MM.1S (cell line): ENCODE data around the gene PCP4.
A peak's percentile ranks its signal among the peaks of the same experiment; 100 is the strongest.

ENCODE experiments used
- DNase-seq: peaks from one replicate; pipeline ENCODE4 v3.0.0-alpha.2; 2015
- H2AFZ ChIP-seq: fragments of 300-600 bp; sonication (generic); 2 replicates; pipeline ENCODE4 v1.6.0; 2016; ENCODE audit warnings: antibody characterized with exemption, low read length
- H3F3A ChIP-seq: fragments of 300-600 bp; sonication (generic); 2 replicates; pipeline ENCODE4 v1.6.1; 2016; ENCODE audit warnings: mild to moderate bottlenecking, antibody characterized with exemption, low read length, moderate library complexity, mixed read lengths; ENCODE audit not compliant: insufficient read depth
- H3K27ac ChIP-seq: fragments of 300-600 bp; sonication (generic); 2 replicates; pipeline ENCODE4 v1.5.1; 2016; ENCODE audit warnings: mild to moderate bottlenecking, low read length
- H3K27me3 ChIP-seq: fragments of 300-600 bp; sonication (generic); replicated peaks from 2 replicates; pipeline ENCODE4 v1.6.0; 2016; ENCODE audit warnings: low read length; ENCODE audit not compliant: insufficient read depth
- H3K36me3 ChIP-seq: fragments of 300-600 bp; sonication (generic); replicated peaks from 2 replicates; pipeline ENCODE4 v1.6.1; 2016; ENCODE audit warnings: mild to moderate bottlenecking, low read length, mixed read lengths; ENCODE audit not compliant: insufficient read depth
- H3K4me1 ChIP-seq: fragments of 300-600 bp; sonication (generic); 2 replicates; pipeline ENCODE4 v1.6.1; 2016; ENCODE audit warnings: low read length, mixed read lengths
- H3K4me2 ChIP-seq: fragments of 300-600 bp; sonication (generic); 2 replicates; pipeline ENCODE4 v1.6.0; 2016; ENCODE audit warnings: low read depth, low read length
- H3K4me3 ChIP-seq: fragments of 300-600 bp; sonication (generic); 2 replicates; pipeline ENCODE4 v1.5.1; 2016; ENCODE audit warnings: low read length, mixed read lengths
- H3K79me2 ChIP-seq: fragments of 300-600 bp; sonication (generic); 2 replicates; pipeline ENCODE4 v1.6.1; 2016; ENCODE audit warnings: mixed run types, low read length, mixed read lengths
- H3K9ac ChIP-seq: fragments of 300-600 bp; sonication (generic); 2 replicates; pipeline ENCODE4 v1.6.1; 2016; ENCODE audit warnings: low read length, mixed read lengths
- H3K9me2 ChIP-seq: fragments of 300-600 bp; sonication (generic); replicated peaks from 2 replicates; pipeline ENCODE4 v1.6.1; 2016; ENCODE audit warnings: mild to moderate bottlenecking, low read length, mixed read lengths; ENCODE audit not compliant: insufficient read depth
- H3K9me3 ChIP-seq: fragments of 300-600 bp; sonication (generic); replicated peaks from 2 replicates; pipeline ENCODE4 v1.6.1; 2016; ENCODE audit warnings: mild to moderate bottlenecking, low read length, mixed read lengths; ENCODE audit not compliant: insufficient read depth
- H4K20me1 ChIP-seq: fragments of 300-600 bp; sonication (generic); 2 replicates; pipeline ENCODE4 v1.6.1; 2016; ENCODE audit warnings: mild to moderate bottlenecking, low read length, moderate library complexity, mixed read lengths; ENCODE audit not compliant: insufficient read depth
- EZH2 ChIP-seq: fragments of 300-600 bp; sonication (generic); optimal IDR thresholded peaks from 2 replicates; pipeline ENCODE3; 2017; ENCODE audit warnings: low read depth, mild to moderate bottlenecking, antibody characterized with exemption, low read length, mixed read lengths
- EZH2phosphoT487 ChIP-seq: fragments of 300-600 bp; sonication (generic); IDR thresholded peaks from 2 replicates; pipeline ENCODE4 v1.6.1; 2018; ENCODE audit warnings: antibody characterized with exemption, low read length
- TF ChIP-seq, protein P1 (sequence below): fragments of 300-600 bp; sonication (generic); IDR thresholded peaks from 2 replicates; pipeline ENCODE4 v1.5.1; 2016; ENCODE audit warnings: antibody characterized with exemption, low read length, mixed read lengths

The PCP4 gene

GRCh38 chr21:39927304-39927886 lies 60.2 kb downstream of the PCP4 start:
- Histone ChIP-seq H3F3A (peaks cover 29% of the 10 kb centered on the region), H3K9me2 (no peaks in the 10 kb centered on the region), H3K4me3 (no peak overlapping the region), H3K27me3 (no peaks in the 10 kb centered on the region), H3K36me3 (0 out of 2 replicates have a peak, but pooled peaks cover 13% of the 10 kb centered on the region), H4K20me1 (no peaks in the 10 kb centered on the region), H2AFZ (no peak overlapping the region), H3K4me2 (no peak overlapping the region), H3K9me3 (no peaks in the 10 kb centered on the region), H3K79me2 (peaks cover 73% of the 10 kb centered on the region), H3K4me1 (peaks cover 65% of the 10 kb centered on the region), H3K27ac (no peak overlapping the region), H3K9ac (no peak overlapping the region)
- no peak for DNase-seq
- TF ChIP-seq EZH2 (no peak), EZH2phosphoT487 (no peak)
- TF ChIP-seq, protein P1, sequence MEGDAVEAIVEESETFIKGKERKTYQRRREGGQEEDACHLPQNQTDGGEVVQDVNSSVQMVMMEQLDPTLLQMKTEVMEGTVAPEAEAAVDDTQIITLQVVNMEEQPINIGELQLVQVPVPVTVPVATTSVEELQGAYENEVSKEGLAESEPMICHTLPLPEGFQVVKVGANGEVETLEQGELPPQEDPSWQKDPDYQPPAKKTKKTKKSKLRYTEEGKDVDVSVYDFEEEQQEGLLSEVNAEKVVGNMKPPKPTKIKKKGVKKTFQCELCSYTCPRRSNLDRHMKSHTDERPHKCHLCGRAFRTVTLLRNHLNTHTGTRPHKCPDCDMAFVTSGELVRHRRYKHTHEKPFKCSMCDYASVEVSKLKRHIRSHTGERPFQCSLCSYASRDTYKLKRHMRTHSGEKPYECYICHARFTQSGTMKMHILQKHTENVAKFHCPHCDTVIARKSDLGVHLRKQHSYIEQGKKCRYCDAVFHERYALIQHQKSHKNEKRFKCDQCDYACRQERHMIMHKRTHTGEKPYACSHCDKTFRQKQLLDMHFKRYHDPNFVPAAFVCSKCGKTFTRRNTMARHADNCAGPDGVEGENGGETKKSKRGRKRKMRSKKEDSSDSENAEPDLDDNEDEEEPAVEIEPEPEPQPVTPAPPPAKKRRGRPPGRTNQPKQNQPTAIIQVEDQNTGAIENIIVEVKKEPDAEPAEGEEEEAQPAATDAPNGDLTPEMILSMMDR: no peak

GRCh38 chr21:39932335-39932734 lies 65.1 kb downstream of the PCP4 start:
- TF ChIP-seq, protein P1: no peak
- no peak for TF ChIP-seq EZH2phosphoT487
- Histone ChIP-seq H3K36me3 (0 out of 2 replicates have a peak, but pooled peaks cover 9% of the 10 kb centered on the region), H3K9ac (peak overlapping the region; percentile 48), H2AFZ (no peak overlapping the region), H3K4me3 (peak overlapping the region; percentile 18), H3K9me2 (no peaks in the 10 kb centered on the region), H3F3A (peaks cover 60% of the 10 kb centered on the region), H3K27me3 (no peaks in the 10 kb centered on the region), H3K4me1 (peaks cover 90% of the 10 kb centered on the region), H3K79me2 (peaks cover 53% of the 10 kb centered on the region), H4K20me1 (no peaks in the 10 kb centered on the region), H3K27ac (peak overlapping the region; percentile 90), H3K9me3 (no peaks in the 10 kb centered on the region), H3K4me2 (peak overlapping the region; percentile 66)
- DNase-seq: peak; percentile 57

GRCh38 chr21:39934895-39935294 lies 67.7 kb downstream of the PCP4 start:
- no peaks in the 10 kb centered on the region for H3K9me2 ChIP-seq

More at GRCh38 chr21:39934895-39935294, 67.7 kb downstream of the PCP4 start:
- TF ChIP-seq EZH2phosphoT487: no peak
- TF ChIP-seq, protein P1: no peak
- no peak for TF ChIP-seq EZH2
- Histone ChIP-seq H4K20me1 (no peaks in the 10 kb centered on the region), H3K9ac (peak overlapping the region; percentile 68), H3K36me3 (0 out of 2 replicates have a peak, but pooled peaks cover 9% of the 10 kb centered on the region), H3K27me3 (no peaks in the 10 kb centered on the region), H3K4me3 (peak overlapping the region; percentile 23), H2AFZ (no peak overlapping the region), H3K27ac (peak overlapping the region; percentile 90), H3K4me2 (peak overlapping the region; percentile 74), H3K4me1 (peaks cover 79% of the 10 kb centered on the region), H3F3A (peaks cover 60% of the 10 kb centered on the region), H3K79me2 (peaks cover 41% of the 10 kb centered on the region), H3K9me3 (no peaks in the 10 kb centered on the region)
- peak; percentile 99 for DNase-seq
